Suprapubic skin (tissue), 4 donors: Measurements from ENCODE around the gene OSBPL9.

Experiments
- EP300 ChIP-seq: sonication (generic); formaldehyde crosslinking; IDR thresholded peaks from one replicate; pipeline ENCODE4 v1.6.1; 2017; ENCODE audit warnings: antibody characterized with exemption
- POLR2A ChIP-seq, 2 donors: fragments of 450-650 bp; IDR thresholded peaks; one replicate each; pipeline ENCODE4 v1.6.1; 2017; ENCODE audit warnings: antibody characterized with exemption in 2 of 2, mild to moderate bottlenecking in 2 of 2, moderate library complexity in 2 of 2
- POLR2AphosphoS5 ChIP-seq, 3 donors: sonication (generic); formaldehyde crosslinking; IDR thresholded peaks; one replicate each; pipeline ENCODE4 v1.6.1; 2017; ENCODE audit warnings: antibody characterized with exemption in 3 of 3
- TF ChIP-seq, protein P1 (sequence below), 2 donors: fragments of 200-600 bp in 1 of 2; fragments of 450-650 bp in 1 of 2; sonication (generic) in 1 of 2; IDR thresholded peaks; one replicate each; pipeline ENCODE4 v1.5.1; 2016 to 2019; ENCODE audit warnings: antibody characterized with exemption in 2 of 2, mild to moderate bottlenecking in 1 of 2, moderate library complexity in 1 of 2

DNA sequence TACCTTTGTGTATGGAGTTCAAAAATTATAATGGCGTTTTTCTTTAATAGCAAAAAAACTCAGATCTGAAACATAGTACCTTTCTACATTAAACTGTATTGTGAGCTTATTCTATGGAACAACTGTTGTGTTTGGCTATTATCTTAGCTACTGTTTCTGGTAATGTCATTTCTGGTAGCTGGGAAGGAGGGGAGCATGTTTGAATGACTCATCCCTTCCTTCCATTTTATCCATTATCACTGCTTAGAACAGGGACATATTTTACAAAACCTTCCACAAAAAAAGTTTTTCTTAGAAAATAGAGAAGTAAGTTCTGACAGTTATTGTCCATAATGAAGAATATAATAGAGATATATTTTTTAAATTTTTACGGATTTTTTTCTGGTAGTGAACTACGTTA lies 133.3 kb downstream of the OSBPL9 start:
- TF ChIP-seq, protein P1, sequence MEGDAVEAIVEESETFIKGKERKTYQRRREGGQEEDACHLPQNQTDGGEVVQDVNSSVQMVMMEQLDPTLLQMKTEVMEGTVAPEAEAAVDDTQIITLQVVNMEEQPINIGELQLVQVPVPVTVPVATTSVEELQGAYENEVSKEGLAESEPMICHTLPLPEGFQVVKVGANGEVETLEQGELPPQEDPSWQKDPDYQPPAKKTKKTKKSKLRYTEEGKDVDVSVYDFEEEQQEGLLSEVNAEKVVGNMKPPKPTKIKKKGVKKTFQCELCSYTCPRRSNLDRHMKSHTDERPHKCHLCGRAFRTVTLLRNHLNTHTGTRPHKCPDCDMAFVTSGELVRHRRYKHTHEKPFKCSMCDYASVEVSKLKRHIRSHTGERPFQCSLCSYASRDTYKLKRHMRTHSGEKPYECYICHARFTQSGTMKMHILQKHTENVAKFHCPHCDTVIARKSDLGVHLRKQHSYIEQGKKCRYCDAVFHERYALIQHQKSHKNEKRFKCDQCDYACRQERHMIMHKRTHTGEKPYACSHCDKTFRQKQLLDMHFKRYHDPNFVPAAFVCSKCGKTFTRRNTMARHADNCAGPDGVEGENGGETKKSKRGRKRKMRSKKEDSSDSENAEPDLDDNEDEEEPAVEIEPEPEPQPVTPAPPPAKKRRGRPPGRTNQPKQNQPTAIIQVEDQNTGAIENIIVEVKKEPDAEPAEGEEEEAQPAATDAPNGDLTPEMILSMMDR (IDR thresholded peaks at IDR 0.05) = no peak
- no peak for TF ChIP-seq POLR2A (IDR thresholded peaks at IDR 0.05)
- TF ChIP-seq POLR2AphosphoS5 (IDR thresholded peaks at IDR 0.05) = no peak
- TF ChIP-seq EP300 = no peak
